Memory B cell (primary cell): ENCODE measurements around the gene CCNT2.
"Not testable (repeated sequence)": the region's sequence is repeated elsewhere in the genome, so short reads cannot be mapped to it uniquely, and the experiment has no call there.

Experiments
- ATAC-seq: fragments of 150-1000 bp; cut with Tn5 transposase; 2 replicates; pipeline ENCODE4 v1.10.0; 2021; ENCODE audit warnings: low read depth, mild to moderate bottlenecking, moderate library complexity
- DNase-seq, 2 donors: peaks; one replicate each; pipeline ENCODE4 v3.0.0; 2022; ENCODE audit warnings: low spot score in 2 of 2
- H3K27ac Mint-ChIP-seq: one replicate; pipeline ENCODE4 v1.8.0; 2022; ENCODE audit warnings: mild to moderate bottlenecking, moderate library complexity, mixed read lengths
- H3K27me3 Mint-ChIP-seq: one replicate; pipeline ENCODE4 v1.8.0; 2022; ENCODE audit warnings: mixed read lengths
- H3K36me3 Mint-ChIP-seq: one replicate; pipeline ENCODE4 v1.8.0; 2022; ENCODE audit warnings: mild to moderate bottlenecking, mixed read lengths
- H3K4me1 Mint-ChIP-seq: one replicate; pipeline ENCODE4 v1.8.0; 2022; ENCODE audit warnings: mixed read lengths
- H3K4me3 Mint-ChIP-seq: one replicate; pipeline ENCODE4 v1.8.0; 2022; ENCODE audit warnings: mild to moderate bottlenecking, moderate library complexity, mixed read lengths
- H3K9me3 Mint-ChIP-seq: one replicate; pipeline ENCODE4 v1.8.0; 2022; ENCODE audit warnings: mixed read lengths

Gene CCNT2

GRCh38 chr2:134918526-134919340, at the start of gene CCNT2:
Gene CCNT2 (plus strand): TSS chr2:134918822. CDS start chr2:134918855, 33 bp downstream.
- peak within 1 kb of the TSS; percentile 94 for H3K27ac Mint-ChIP-seq
- DNase-seq: peak; percentile 97 to 100
- H3K27me3 Mint-ChIP-seq: no peaks in the 10 kb centered on the region
- peak; percentile 78 for ATAC-seq
- H3K4me1 Mint-ChIP-seq: peaks cover 9% of the 10 kb centered on the region
- peak within 1 kb of the TSS; percentile 84 for H3K4me3 Mint-ChIP-seq
- H3K36me3 Mint-ChIP-seq: peaks cover 1% of the 10 kb centered on the region
- no peaks in the 10 kb centered on the region for H3K9me3 Mint-ChIP-seq

- Mint-ChIP-seq H3K27ac (no peak overlapping the region), H3K9me3 (peaks cover 2% of the 10 kb centered on the region), H3K4me1 (no peaks in the 10 kb centered on the region), H3K36me3 (peaks cover 16% of the 10 kb centered on the region), H3K27me3 (no peaks in the 10 kb centered on the region), H3K4me3 (no peak overlapping the region)
- ATAC-seq: no peak
- no peak for DNase-seq
These were observed 48.5 kb upstream of the CCNT2 start for GRCh38 chr2:134869946-134870736.

- Mint-ChIP-seq H3K27me3 (no peaks in the 10 kb centered on the region), H3K36me3 (peaks cover 21% of the 10 kb centered on the region), H3K27ac (no peak overlapping the region), H3K4me1 (no peaks in the 10 kb centered on the region), H3K4me3 (no peak overlapping the region), H3K9me3 (peaks cover 2% of the 10 kb centered on the region)
- ATAC-seq (no peak), DNase-seq (no peak)
These were observed 45.5 kb upstream of the CCNT2 start for GRCh38 chr2:134873152-134873551.

GRCh38 chr2:134875309-134875708, 43.3 kb upstream of the CCNT2 start:
- Mint-ChIP-seq H3K27ac (no peak overlapping the region), H3K4me1 (no peaks in the 10 kb centered on the region), H3K27me3 (no peaks in the 10 kb centered on the region), H3K9me3 (peaks cover 6% of the 10 kb centered on the region), H3K4me3 (no peak overlapping the region), H3K36me3 (peaks cover 29% of the 10 kb centered on the region)
- DNase-seq (no peak), ATAC-seq (no peak)

- no peaks in the 10 kb centered on the region for H3K4me1 Mint-ChIP-seq
- ATAC-seq (no peak), DNase-seq (no peak)
- H3K4me3 Mint-ChIP-seq: no peak overlapping the region
- H3K9me3 Mint-ChIP-seq: peaks cover 4% of the 10 kb centered on the region
- H3K36me3 Mint-ChIP-seq: peaks cover 14% of the 10 kb centered on the region
- no peaks in the 10 kb centered on the region for H3K27me3 Mint-ChIP-seq
- no peak overlapping the region for H3K27ac Mint-ChIP-seq
These were observed 35.8 kb upstream of the CCNT2 start for GRCh38 chr2:134882773-134883172.

GRCh38 chr2:134883552-134884293, 34.9 kb upstream of the CCNT2 start:
- ATAC-seq (no peak), DNase-seq (no peak)
- Mint-ChIP-seq H3K27me3 (no peaks in the 10 kb centered on the region), H3K9me3 (peaks cover 4% of the 10 kb centered on the region), H3K27ac (no peak overlapping the region), H3K36me3 (peaks cover 10% of the 10 kb centered on the region), H3K4me3 (no peak overlapping the region), H3K4me1 (no peaks in the 10 kb centered on the region)

GRCh38 chr2:134884435-134884834, 34.2 kb upstream of the CCNT2 start:
- ATAC-seq (no peak), DNase-seq (no peak)
- Mint-ChIP-seq H3K4me1 (no peaks in the 10 kb centered on the region), H3K9me3 (peaks cover 4% of the 10 kb centered on the region), H3K27me3 (no peaks in the 10 kb centered on the region), H3K36me3 (peaks cover 10% of the 10 kb centered on the region), H3K27ac (no peak overlapping the region), H3K4me3 (no peak overlapping the region)

GRCh38 chr2:134892282-134893035, 26.2 kb upstream of the CCNT2 start:
- Mint-ChIP-seq H3K9me3 (no peaks in the 10 kb centered on the region), H3K27ac (no peak overlapping the region), H3K27me3 (no peaks in the 10 kb centered on the region), H3K4me1 (no peaks in the 10 kb centered on the region), H3K4me3 (no peak overlapping the region), H3K36me3 (peaks cover 3% of the 10 kb centered on the region)
- DNase-seq (no peak), ATAC-seq (no peak)

GRCh38 chr2:134897932-134898331, 20.7 kb upstream of the CCNT2 start:
- no peaks in the 10 kb centered on the region for H3K4me1 Mint-ChIP-seq
- DNase-seq (peak in 1 of 2 donors; percentile 12), ATAC-seq (no peak)
- no peaks in the 10 kb centered on the region for H3K27me3 Mint-ChIP-seq
- H3K27ac Mint-ChIP-seq: no peak overlapping the region
- H3K36me3 Mint-ChIP-seq: no peaks in the 10 kb centered on the region
- H3K4me3 Mint-ChIP-seq: no peak overlapping the region
- H3K9me3 Mint-ChIP-seq: no peaks in the 10 kb centered on the region

GRCh38 chr2:134899204-134899603, 19.4 kb upstream of the CCNT2 start:
- Mint-ChIP-seq H3K9me3 (no peaks in the 10 kb centered on the region), H3K36me3 (peaks cover 4% of the 10 kb centered on the region), H3K4me1 (no peaks in the 10 kb centered on the region), H3K27me3 (no peaks in the 10 kb centered on the region), H3K27ac (no peak overlapping the region), H3K4me3 (no peak overlapping the region)
- DNase-seq (no peak), ATAC-seq (no peak)

- no peak overlapping the region for H3K4me3 Mint-ChIP-seq
- no peaks in the 10 kb centered on the region for H3K4me1 Mint-ChIP-seq
- DNase-seq: no peak
- no peak overlapping the region for H3K27ac Mint-ChIP-seq
- ATAC-seq: no peak
- H3K9me3 Mint-ChIP-seq: no peaks in the 10 kb centered on the region
- peaks cover 4% of the 10 kb centered on the region for H3K36me3 Mint-ChIP-seq
- H3K27me3 Mint-ChIP-seq: no peaks in the 10 kb centered on the region
These were observed 18.5 kb upstream of the CCNT2 start for GRCh38 chr2:134900151-134900550.

GRCh38 chr2:134903701-134904100, 14.9 kb upstream of the CCNT2 start:
- DNase-seq, H3K27ac Mint-ChIP-seq, H3K27me3 Mint-ChIP-seq, H3K4me3 Mint-ChIP-seq, ATAC-seq, H3K36me3 Mint-ChIP-seq, H3K9me3 Mint-ChIP-seq, H3K4me1 Mint-ChIP-seq: not testable (repeated sequence)

- Mint-ChIP-seq H3K4me3 (no peak overlapping the region), H3K27ac (no peak overlapping the region), H3K36me3 (peaks cover 10% of the 10 kb centered on the region), H3K4me1 (no peaks in the 10 kb centered on the region), H3K9me3 (peaks cover 7% of the 10 kb centered on the region), H3K27me3 (no peaks in the 10 kb centered on the region)
- DNase-seq (no peak), ATAC-seq (no peak)
These were observed 13.5 kb upstream of the CCNT2 start for GRCh38 chr2:134905168-134905567.
